NCI-H69 (cell line): ENCODE results near the gene XG.
"Not testable (repeated sequence)": the region's sequence is repeated elsewhere in the genome, so short reads cannot be mapped to it uniquely, and the experiment has no call there.

Experiments
- DNase-seq: peaks from one replicate; lab custom pipeline; 2025; lab: John Stamatoyannopoulos, UW

The XG gene

DNA sequence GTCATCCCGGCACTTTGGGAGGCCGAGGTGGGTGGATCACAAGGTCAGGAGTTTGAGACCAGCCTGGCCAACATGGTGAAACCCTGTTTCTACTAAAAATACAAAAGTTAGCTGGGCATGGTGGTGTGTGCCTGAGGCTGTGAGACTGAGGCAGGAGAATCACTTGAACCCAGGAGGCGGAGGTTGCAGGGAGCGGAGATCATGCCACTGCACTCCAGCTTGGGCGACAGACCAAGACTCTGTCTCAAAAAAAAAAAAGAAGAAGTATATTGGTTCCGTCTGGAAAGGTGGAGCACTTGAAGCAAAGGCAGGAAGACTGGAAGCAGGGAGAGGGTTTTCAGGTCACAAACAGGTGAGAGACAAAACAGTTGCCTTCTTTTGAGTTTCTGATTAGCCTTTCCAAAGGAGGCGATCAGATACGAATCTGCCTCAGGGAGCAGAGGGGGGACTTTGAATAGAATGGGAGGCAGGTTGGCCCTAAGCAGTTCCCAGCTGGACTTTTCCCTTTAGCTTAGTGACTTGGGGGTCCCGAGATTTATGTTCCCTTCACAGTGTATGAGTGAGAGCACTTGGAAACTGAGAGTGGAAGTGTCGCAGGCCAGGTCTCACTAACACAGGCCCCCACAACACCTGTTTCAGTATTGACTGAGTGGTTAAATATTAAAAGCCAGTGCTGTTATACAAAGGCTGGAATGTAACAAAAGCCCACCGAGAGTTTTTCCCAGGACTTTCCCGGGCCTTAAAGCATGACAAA lies 28.8 kb downstream of the XG start:
- DNase-seq = not testable (repeated sequence)

DNA sequence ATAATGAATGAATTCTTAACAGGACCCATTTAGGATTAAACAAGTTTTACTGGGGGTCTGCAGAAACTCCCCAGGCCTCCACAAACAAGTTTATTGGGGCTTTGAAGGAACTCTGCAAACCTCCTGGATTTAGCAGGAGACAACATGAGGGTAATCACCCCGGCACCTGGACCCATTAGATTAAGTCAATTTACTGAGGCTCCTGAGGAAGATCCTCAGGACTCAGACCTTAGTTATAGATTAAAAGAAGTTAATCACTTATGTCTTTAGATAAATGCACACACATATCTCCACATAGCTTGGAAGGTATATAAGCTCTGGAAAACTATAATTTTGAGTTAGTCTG lies 29.4 kb downstream of the XG start:
- DNase-seq = no peak

DNA sequence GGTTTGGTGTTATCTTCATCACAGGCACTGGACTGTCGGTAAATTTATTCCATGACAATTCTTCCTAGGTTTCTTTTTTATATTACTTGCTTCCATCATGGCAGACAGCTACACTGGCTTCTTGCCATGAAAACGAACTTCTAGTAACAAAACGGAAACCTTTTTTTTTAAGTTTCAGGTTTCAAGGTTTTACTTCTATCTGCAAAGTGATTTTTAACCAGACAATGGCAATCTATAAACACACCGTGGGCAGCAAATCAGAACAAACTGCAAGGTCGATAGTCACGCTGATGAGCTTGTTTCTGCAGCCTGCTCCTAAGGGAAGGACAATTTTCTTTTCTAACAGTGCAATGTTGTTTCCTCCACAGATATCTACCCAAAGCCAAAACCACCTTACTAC lies 29.9 kb downstream of the XG start:
- DNase-seq = no peak

DNA sequence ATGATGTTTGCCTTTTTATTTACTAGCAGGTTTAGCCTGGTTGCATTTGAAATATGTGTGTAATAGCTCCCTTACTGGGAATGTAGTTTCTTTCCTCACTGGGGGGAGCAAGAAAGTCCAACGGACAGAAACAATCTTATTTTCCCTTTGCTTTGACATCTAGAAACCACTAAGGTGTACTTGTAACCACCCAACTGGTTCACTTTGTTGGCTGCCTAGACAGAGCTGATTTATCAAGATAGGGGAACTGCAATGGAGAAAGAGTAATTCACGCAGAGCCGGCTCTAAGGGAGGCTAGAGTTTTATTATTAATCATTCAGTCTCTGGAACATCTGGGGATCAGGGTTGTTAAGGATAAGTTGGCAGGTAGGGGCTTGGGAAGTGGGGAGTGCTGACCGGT lies 30.3 kb downstream of the XG start:
- no peak for DNase-seq

- no peak for DNase-seq
Observed at GRCh38 chrX:2782778-2783177, 30.9 kb downstream of the XG start.

DNA sequence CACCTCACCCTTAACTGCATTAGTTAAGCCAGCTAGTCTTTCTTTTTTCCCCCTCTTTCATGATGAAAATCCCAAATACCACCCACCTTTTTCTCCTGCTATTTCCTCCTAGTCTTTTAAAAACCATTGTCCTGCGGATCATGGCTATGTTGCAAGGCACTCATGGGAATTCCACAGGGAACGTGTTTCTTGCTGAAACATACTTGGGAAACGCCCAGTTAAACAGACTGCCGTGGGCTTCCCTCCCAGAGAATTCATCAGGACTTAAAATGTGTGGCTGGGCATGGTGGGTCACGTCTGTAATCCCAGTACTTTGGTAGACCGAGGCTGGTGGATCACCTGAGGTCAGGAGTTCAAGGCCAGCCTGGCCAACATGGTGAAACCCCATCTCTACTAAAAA lies 32.2 kb downstream of the XG start:
- DNase-seq = no peak

- no peak for DNase-seq
Observed at GRCh38 chrX:2785538-2785937, 33.7 kb downstream of the XG start.

- DNase-seq = no peak
Observed at GRCh38 chrX:2788980-2789379, 37.1 kb downstream of the XG start.

GRCh38 chrX:2789569-2789968 lies 37.7 kb downstream of the XG start:
- no peak for DNase-seq

GRCh38 chrX:2793752-2794151 lies 41.9 kb downstream of the XG start:
- DNase-seq = no peak

DNA sequence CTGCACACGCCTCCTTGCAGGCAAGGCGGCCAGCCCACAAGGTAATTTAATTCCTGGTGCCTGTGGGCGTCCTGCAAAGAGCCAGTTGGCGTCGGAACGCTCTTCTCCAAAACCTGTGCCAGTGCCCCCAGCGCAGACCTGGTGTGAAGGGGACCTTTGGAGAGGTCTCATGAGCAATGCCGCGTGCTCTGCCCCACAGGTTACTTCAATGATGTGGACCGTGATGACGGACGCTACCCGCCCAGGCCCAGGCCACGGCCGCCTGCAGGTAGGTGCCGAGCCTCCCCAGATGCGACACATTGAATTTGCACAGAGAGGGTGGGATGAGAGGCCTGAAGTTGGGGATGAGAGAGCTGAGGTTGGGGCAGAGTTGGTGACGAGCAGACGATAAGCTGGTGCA lies 42.5 kb downstream of the XG start:
- no peak for DNase-seq

GRCh38 chrX:2796808-2797207 lies 45.0 kb downstream of the XG start:
- DNase-seq = peak; percentile 3

GRCh38 chrX:2799369-2799768 lies 47.5 kb downstream of the XG start:
- no peak for DNase-seq

DNA sequence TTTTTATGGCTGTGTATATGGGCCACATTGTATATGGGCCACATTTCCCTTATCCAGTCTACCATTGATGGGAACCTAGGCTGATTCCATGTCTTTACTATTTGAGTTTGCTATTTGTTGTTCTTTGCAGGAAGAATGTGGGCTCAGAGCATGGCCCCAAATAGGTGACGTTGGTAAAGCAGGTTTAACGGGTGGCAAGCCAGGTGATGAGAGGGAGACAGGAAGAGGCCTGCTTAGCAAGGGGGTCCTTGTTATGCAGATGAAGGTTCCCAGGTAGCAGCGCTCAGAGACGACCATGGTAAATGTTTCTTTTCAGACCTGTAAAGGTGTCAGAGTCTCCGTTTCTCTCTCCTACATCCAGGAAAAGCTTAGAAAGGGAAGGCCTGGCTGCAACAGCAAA lies 48.1 kb downstream of the XG start:
- not testable (repeated sequence) for DNase-seq

DNA sequence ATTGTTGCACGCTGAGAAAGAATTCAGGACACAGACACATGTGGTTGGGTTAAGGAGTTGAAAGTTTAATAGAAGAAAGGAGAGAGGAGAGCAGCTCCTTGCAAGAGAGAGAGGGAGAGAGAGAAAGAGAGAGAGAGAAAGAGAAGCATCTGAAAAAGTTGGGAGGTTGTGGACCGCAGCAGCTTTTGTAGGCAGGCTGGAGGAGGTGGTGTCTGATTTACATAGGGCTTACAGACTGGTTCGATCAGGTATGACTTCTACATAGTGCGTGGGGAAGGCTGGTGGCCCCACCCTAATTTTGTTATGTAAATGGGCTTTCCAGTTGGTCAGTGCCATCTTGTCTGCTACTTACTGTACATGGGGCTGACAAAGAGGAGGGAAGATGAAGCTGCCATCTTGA lies 49.4 kb downstream of the XG start:
- DNase-seq = no peak

- DNase-seq = not testable (repeated sequence)
Observed at GRCh38 chrX:2802376-2803090, 50.7 kb downstream of the XG start.

DNA sequence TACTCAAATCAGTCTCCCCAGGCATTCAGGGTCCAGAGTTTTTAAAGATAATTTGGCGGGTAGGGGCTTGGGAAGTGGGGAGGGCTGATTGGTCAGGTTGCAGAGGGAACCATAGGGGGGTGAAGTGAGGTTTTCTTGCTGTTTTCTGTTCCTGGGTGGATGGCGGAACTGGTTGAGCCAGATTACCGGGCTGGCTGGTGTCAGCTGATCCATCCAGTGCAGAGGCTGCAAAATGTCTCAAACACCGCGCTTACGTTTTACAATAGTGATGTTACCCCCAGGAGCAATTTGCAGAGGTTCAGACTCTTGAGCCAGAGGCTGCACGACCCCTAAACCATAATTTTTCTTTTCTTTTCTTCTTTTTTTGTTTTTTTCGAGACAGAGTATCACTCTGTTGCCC lies 51.6 kb downstream of the XG start:
- DNase-seq = not testable (repeated sequence)

DNA sequence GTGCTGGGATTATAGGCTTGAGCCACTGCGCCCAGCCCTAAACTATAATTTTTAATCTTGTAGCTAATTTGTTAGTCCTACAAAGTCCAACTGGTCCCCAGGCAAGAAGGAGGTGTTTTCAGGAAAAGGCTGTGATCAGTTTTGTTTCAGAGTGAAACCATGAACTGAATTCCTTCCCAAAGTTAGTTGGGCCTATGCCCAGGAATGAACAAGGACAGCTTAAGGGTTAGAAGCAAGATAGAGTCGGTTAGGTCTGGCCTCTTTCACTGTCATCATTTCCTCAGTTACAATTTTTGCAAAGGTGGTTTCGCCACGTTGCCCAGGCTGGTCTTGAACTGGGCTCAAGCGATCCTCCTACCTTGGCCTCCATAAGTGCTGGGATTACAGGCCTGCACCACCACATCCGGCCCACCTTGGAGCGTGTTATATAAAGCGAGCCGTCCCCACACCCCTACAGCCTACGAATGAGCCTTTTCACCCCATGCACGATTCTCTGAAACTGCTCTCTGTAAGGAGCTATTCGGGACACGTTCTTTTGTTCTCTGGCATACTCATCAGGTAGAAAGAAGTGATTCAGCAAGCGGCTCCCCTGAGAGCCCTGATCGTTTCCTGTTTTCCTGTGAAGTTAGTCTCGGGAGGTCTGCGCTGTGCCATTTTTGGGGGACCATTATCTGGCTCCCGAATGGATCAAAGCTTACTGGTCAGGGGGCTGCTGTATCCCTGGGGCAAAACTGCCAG lies 52.4 kb downstream of the XG start:
- not testable (repeated sequence) for DNase-seq

- not testable (repeated sequence) for DNase-seq
Observed at GRCh38 chrX:2804858-2805257, 53.0 kb downstream of the XG start.

- no peak for DNase-seq
Observed at GRCh38 chrX:2811271-2811670, 59.4 kb downstream of the XG start.

GRCh38 chrX:2812161-2812907 lies 60.5 kb downstream of the XG start:
- peak; percentile 36 for DNase-seq

DNA sequence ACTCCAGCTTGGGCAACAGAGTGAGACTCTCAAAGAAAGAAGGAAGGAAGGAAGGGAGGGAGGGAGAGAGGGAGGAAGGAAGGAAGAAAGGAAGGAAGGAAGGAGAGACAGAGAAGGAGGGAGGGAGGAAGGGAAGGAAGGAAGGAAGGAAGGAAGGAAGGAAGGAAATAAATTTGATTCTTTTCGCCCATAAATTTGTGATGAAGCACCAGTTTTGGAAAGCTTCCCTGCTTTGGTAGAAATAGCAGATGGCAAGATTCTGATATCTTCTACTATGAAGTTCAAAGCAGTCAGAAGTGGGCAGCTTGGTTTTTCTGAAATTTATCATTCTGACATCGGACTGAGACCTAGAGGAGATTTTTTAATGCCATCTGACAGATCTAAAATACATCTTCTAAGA lies 65.2 kb downstream of the XG start:
- no peak for DNase-seq
